ENCODE measurements around the gene MTERF4. TPM values are rescaled to one million over a fixed set of nuclear protein-coding genes. Genes with fewer than 3 reads are reported as not detected.

MTERF4 gene
- 27.0 and 33.2 TPM in 2 replicates for total RNA-seq

GRCh38 chr2:241102239-241102803 is at the start of gene MTERF4:
Gene MTERF4 (minus strand): TSS chr2:241102287. CDS start chr2:241102273, 14 bp downstream.

DNA sequence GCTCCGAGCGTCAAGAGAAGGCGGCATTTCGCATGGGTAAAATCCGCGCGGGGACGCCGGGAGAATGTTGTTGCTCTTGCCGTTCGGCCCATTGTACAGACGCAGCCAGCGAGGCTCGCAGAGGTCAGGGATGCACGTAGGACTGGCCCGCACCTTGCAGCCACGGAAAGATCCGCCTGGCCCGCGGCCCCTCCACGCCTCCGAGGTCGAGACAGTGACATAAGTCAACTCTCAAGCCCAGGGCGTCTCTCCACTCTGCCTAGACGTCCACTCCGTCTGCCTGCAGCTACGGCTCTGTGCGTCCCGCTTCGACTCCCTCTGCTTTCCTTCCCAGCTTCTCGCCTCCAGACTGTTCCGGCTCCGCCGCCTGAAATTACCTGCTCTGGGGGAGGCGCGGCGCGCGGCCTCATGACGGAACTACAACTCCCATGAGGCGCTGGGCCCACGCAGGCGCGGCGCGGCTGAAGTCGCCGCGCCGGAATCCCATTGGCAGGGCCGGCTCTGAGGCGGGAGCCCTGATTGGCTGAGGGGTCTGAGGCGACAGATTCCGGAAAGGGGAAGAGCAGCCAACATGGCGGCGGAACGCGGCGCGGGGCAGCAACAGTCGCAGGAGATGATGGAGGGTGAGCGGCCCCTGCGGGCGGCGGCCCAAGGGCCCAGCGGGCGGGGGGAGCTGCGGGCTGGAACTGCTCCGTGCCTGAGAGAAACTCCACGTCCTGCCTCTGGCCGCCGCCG is 48.0 kb upstream of the MTERF4 start, which contains the start of gene PPP1R7:
TSS of gene PPP1R7 (plus strand) at position 543 of the 735 bp plus-strand sequence. CDS start at position 572, 29 bp downstream.

GRCh38 chr2:241148891-241149674 is 47.0 kb upstream of the MTERF4 start, which contains the start of gene PASK:
Gene PASK (minus strand): TSS chr2:241149472. CDS start chr2:241143032, 6,440 bp downstream.

Small RNA genes within 50 kb of the gene (small RNA-seq; reads per million reads assigned to genes)
- gene AC005237.2 = not detected

Other genes starting within 250 kb of the MTERF4 start
- gene AGXT, start 233.5 kb downstream of the MTERF4 start, total RNA-seq = not detected in 2 replicates
- gene MAB21L4, start 206.1 kb downstream of the MTERF4 start, total RNA-seq = under 0.01 TPM in 1 of 2 replicates, not detected in the other
- gene CROCC2, start 196.0 kb downstream of the MTERF4 start, total RNA-seq = not detected in 2 replicates
- gene SNED1, start 103.7 kb downstream of the MTERF4 start, total RNA-seq = 23.1 and 26.3 TPM in 2 replicates
- 6.5 and 9.0 TPM in 2 replicates for gene PASK, start 47.2 kb upstream of the MTERF4 start, total RNA-seq
- gene PPP1R7, start 48.2 kb upstream of the MTERF4 start, total RNA-seq = 53.0 and 56.9 TPM in 2 replicates
- gene ANO7, start 86.4 kb upstream of the MTERF4 start, total RNA-seq = 0.93 and 1.7 TPM in 2 replicates
- 645 and 663 TPM in 2 replicates for gene HDLBP, start 213.4 kb upstream of the MTERF4 start, total RNA-seq
- gene SEPTIN2, start 213.6 kb upstream of the MTERF4 start, total RNA-seq = 564 and 732 TPM in 2 replicates